NOMO-1 treated with DMSO at 0.1 percent for 48 hours (cell line): ENCODE measurements around the gene TMEM243.

Source experiments
- DNase-seq: peaks from one replicate; lab custom pipeline; 2025; ENCODE audit not compliant: unreplicated experiment; lab: John Stamatoyannopoulos, UW

The TMEM243 gene

GRCh38 chr7:87159538-87159937 lies 60.0 kb downstream of the TMEM243 start:
- DNase-seq: no peak

- no peak for DNase-seq
Measured at GRCh38 chr7:87156709-87157108, 62.8 kb downstream of the TMEM243 start.

GRCh38 chr7:87155788-87156187 lies 63.7 kb downstream of the TMEM243 start:
- no peak for DNase-seq

GRCh38 chr7:87154569-87154968 lies 65.0 kb downstream of the TMEM243 start:
- no peak for DNase-seq

- no peak for DNase-seq
Measured at GRCh38 chr7:87154166-87154565, 65.4 kb downstream of the TMEM243 start.

GRCh38 chr7:87152897-87153641 lies 66.5 kb downstream of the TMEM243 start:
- peak; percentile 65 for DNase-seq

- peak; percentile 100 for DNase-seq
Measured at GRCh38 chr7:87152112-87152896, 67.2 kb downstream of the TMEM243 start, which contains the start of gene DMTF1. DMTF1 (plus strand) TSS chr7:87152453; CDS start chr7:87164942, 12,489 bp downstream.

GRCh38 chr7:87151729-87152111 lies 67.8 kb downstream of the TMEM243 start:
- peak; percentile 93 for DNase-seq

GRCh38 chr7:87151002-87151728 lies 68.4 kb downstream of the TMEM243 start:
- no peak for DNase-seq

GRCh38 chr7:87148332-87148955 lies 71.1 kb downstream of the TMEM243 start:
- peak; percentile 43 for DNase-seq

GRCh38 chr7:87147500-87147899 lies 72.0 kb downstream of the TMEM243 start:
- no peak for DNase-seq

GRCh38 chr7:87146740-87147386 lies 72.7 kb downstream of the TMEM243 start:
- no peak for DNase-seq
